Astrocyte (in vitro differentiated cells and primary cell): Measurements from ENCODE around the gene NDST4.
"Not testable (repeated sequence)": the region's sequence is repeated elsewhere in the genome, so short reads cannot be mapped to it uniquely, and the experiment has no call there.

Experiments
- EZH2 ChIP-seq: IDR thresholded peaks from 2 replicates; pipeline ENCODE4 v1.6.1; 2012; ENCODE audit warnings: mild to moderate bottlenecking, low read length, inconsistent platforms; ENCODE audit not compliant: insufficient read depth
- TF ChIP-seq, protein P1 (sequence below): IDR thresholded peaks from 2 replicates; pipeline ENCODE4 v1.5.1; 2011; ENCODE audit warnings: low read depth, mild to moderate bottlenecking, inconsistent platforms, low read length, moderate library complexity; ENCODE audit not compliant: insufficient read depth

DNA sequence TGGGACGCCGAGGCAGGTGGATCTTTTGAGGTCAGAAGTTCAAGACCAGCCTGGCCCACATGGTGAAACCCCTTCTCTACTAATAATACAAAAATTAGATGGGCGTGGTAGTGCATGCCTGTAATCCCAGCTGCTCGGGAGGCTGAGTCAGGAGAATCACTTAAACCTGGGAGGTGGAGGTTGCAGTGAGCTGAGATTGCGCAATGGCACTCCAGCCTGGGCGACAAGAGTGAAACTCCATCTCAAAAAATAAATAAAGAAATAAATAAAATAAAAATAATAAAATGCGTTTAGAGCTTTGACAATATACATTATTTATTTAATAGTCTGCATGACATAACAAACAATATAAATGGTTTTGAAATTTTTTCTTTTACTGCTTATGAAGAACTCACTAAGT is 133.0 kb downstream of the NDST4 start:
- TF ChIP-seq, protein P1, sequence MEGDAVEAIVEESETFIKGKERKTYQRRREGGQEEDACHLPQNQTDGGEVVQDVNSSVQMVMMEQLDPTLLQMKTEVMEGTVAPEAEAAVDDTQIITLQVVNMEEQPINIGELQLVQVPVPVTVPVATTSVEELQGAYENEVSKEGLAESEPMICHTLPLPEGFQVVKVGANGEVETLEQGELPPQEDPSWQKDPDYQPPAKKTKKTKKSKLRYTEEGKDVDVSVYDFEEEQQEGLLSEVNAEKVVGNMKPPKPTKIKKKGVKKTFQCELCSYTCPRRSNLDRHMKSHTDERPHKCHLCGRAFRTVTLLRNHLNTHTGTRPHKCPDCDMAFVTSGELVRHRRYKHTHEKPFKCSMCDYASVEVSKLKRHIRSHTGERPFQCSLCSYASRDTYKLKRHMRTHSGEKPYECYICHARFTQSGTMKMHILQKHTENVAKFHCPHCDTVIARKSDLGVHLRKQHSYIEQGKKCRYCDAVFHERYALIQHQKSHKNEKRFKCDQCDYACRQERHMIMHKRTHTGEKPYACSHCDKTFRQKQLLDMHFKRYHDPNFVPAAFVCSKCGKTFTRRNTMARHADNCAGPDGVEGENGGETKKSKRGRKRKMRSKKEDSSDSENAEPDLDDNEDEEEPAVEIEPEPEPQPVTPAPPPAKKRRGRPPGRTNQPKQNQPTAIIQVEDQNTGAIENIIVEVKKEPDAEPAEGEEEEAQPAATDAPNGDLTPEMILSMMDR = not testable (repeated sequence)
- TF ChIP-seq EZH2 = not testable (repeated sequence)
